OCI-LY1 (cell line): ENCODE results near the gene HOXA10.

ENCODE experiments used
- CTCF ChIP-seq: fragments of 200-600 bp; sonication (generic), shearing (Covaris generic); IDR thresholded peaks from 2 replicates; pipeline ENCODE4 v1.5.1; 2017; ENCODE audit warnings: mild to moderate bottlenecking, antibody characterized with exemption, low read length, moderate library complexity, mixed read lengths
- EZH2 ChIP-seq: fragments of 200-600 bp; sonication (generic), shearing (Covaris generic); IDR thresholded peaks from 2 replicates; pipeline ENCODE4 v1.8.0; 2017; ENCODE audit warnings: borderline replicate concordance, mixed run types, mild to moderate bottlenecking, antibody characterized with exemption, low read length, moderate library complexity, mixed read lengths

- TF ChIP-seq CTCF: no peak
- no peak for TF ChIP-seq EZH2
Measured at GRCh38 chr7:27207348-27207985, 33.3 kb upstream of the HOXA10 start.
